Measurements from ENCODE around the gene RPS27A.
A peak's percentile ranks its signal among the peaks of the same experiment; 100 is the strongest.

DNA sequence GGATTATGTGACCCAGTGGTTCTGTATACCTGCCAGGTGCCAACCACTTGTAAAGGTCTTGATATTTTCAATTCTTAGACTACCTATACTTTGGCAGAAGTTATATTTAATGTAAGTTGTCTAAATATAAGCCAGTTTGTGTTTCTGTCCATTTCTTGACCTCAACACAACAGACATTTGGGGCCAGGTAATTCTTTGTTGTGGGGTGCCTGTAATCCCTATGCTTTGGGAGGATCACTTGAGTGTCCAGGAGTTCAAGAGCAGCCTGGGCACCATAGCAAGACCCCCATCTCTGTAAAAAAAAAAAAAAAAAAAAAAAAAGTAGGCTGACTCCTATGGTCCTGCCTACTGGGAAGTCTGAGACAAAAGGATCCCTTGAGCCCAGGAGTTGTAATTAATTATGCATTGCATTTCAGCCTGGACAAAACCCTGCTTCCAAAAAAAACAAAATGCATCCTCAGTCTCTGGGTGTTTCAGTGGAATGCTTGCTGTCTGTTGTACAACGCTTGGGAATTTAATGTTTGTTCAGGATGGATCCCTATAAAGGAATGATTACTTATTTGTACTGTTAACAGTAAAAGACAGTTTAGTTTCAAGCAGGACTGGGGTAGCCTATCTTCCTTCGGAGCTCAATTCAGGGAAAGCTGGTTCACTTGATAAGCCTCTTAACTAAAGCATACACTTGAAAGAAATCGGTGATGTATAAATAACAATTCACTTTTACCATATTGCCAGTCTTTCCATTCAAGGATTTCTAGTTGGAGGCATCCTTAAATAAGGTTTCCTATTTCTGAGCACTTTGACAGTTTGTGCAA is 3.4 kb downstream of the RPS27A start:
- TF ChIP-seq POLR2A (IDR thresholded peaks at IDR 0.05; ENCODE audit: low read depth, low read length) (peak; percentile 15; the same call in 1 of the 2 replicates), TAF1 (IDR thresholded peaks at IDR 0.05; ENCODE audit: borderline replicate concordance, low read depth, low read length) (no peak), POLR2AphosphoS5 (IDR thresholded peaks at IDR 0.05; ENCODE audit: low read depth, low read length) (peak; percentile 66; the same call in 1 of the 2 replicates)

Data from GM12892 (cell line).